Activated naive CD4-positive, alpha-beta T cell (primary cell): ENCODE results near the gene GALP.
"Not testable (repeated sequence)": the region's sequence is repeated elsewhere in the genome, so short reads cannot be mapped to it uniquely, and the experiment has no call there.

ENCODE experiments used
- DNase-seq, 4 experiments: peaks; one replicate each; lab custom pipeline; 2025; lab: John Stamatoyannopoulos, UW

GALP gene

GRCh38 chr19:56191115-56191514 is 15.3 kb downstream of the GALP start:
- no peak for DNase-seq

GRCh38 chr19:56191711-56192110 is 15.9 kb downstream of the GALP start:
- DNase-seq: no peak

GRCh38 chr19:56193981-56194640 is 18.3 kb downstream of the GALP start:
- DNase-seq: no peak

- DNase-seq: not testable (repeated sequence)
Observed at GRCh38 chr19:56197646-56198045, 21.8 kb downstream of the GALP start, which contains the start of gene ZSCAN5B. TSS of gene ZSCAN5B (minus strand) at chr19:56197783. CDS start at chr19:56193052, 4,731 bp downstream.

- DNase-seq: no peak
Observed at GRCh38 chr19:56199687-56200086, 23.9 kb downstream of the GALP start.

GRCh38 chr19:56201973-56202372 is 26.2 kb downstream of the GALP start, which contains the start of gene ZSCAN5C:
TSS of gene ZSCAN5C (plus strand) at chr19:56202273. CDS start at chr19:56205914, 3,641 bp downstream.
- DNase-seq: no peak

GRCh38 chr19:56207581-56207980 is 31.8 kb downstream of the GALP start:
- not testable (repeated sequence) for DNase-seq

- no peak for DNase-seq
Observed at GRCh38 chr19:56209091-56209490, 33.3 kb downstream of the GALP start.

GRCh38 chr19:56210036-56210435 is 34.2 kb downstream of the GALP start:
- not testable (repeated sequence) for DNase-seq

GRCh38 chr19:56211718-56212117 is 35.9 kb downstream of the GALP start:
- DNase-seq: no peak

- no peak for DNase-seq
Observed at GRCh38 chr19:56217039-56217949, 41.5 kb downstream of the GALP start.

GRCh38 chr19:56218961-56219360 is 43.2 kb downstream of the GALP start:
- no peak for DNase-seq

GRCh38 chr19:56221442-56221841 is 45.6 kb downstream of the GALP start:
- not testable (repeated sequence) for DNase-seq

GRCh38 chr19:56221851-56222250 is 46.0 kb downstream of the GALP start:
- DNase-seq: no peak

GRCh38 chr19:56222901-56223300 is 47.1 kb downstream of the GALP start:
- no peak for DNase-seq

GRCh38 chr19:56223481-56223880 is 47.7 kb downstream of the GALP start:
- DNase-seq: no peak
